ENCODE measurements around the gene MUC21. TPM values are rescaled to one million over a fixed set of nuclear protein-coding genes. Genes with fewer than 3 reads are reported as not detected.

Gene MUC21
- polyA plus RNA-seq, 4 donors = 0.01 TPM; not detected in 3

Other genes with a start within 250 kb of the MUC21 start
- gene FLOT1, start 241.0 kb upstream of the MUC21 start, polyA plus RNA-seq (ENCODE audit: insufficient read length in 4 of 4) = 100 to 1,000 TPM; 135 to 145 (median 143) TPM
- gene IER3, start 239.2 kb upstream of the MUC21 start, polyA plus RNA-seq (ENCODE audit: insufficient read length in 4 of 4) = 10 to 100 TPM; 19.5 to 27.0 (median 25.1) TPM
- gene DDR1, start 99.2 kb upstream of the MUC21 start, polyA plus RNA-seq (ENCODE audit: insufficient read length in 4 of 4) = 100 to 1,000 TPM; 164 to 211 (median 178) TPM
- 10 to 100 TPM; 41.7 to 47.1 (median 44.8) TPM for gene GTF2H4, start 75.5 kb upstream of the MUC21 start, polyA plus RNA-seq (ENCODE audit: insufficient read length in 4 of 4)
- gene VARS2, start 69.5 kb upstream of the MUC21 start, polyA plus RNA-seq (ENCODE audit: insufficient read length in 4 of 4) = 10 to 100 TPM; 30.5 to 47.1 (median 35.5) TPM
- 1 to 10 TPM; 1.0 to 1.8 (median 1.5) TPM for gene SFTA2, start 51.5 kb upstream of the MUC21 start, polyA plus RNA-seq (ENCODE audit: insufficient read length in 4 of 4)
- gene MUCL3, start 42.7 kb upstream of the MUC21 start, polyA plus RNA-seq (ENCODE audit: insufficient read length in 4 of 4) = under 1 TPM in 2 of 4 donors, not detected in 2; 0.05 to 0.06 TPM
- gene MUC22, start 26.8 kb downstream of the MUC21 start, polyA plus RNA-seq (ENCODE audit: insufficient read length in 4 of 4) = not detected
- gene C6orf15, start 128.9 kb downstream of the MUC21 start, polyA plus RNA-seq (ENCODE audit: insufficient read length in 4 of 4) = not detected
- under 1 TPM in 2 of 4 donors, not detected in 2; 0.29 to 0.59 TPM for gene PSORS1C1, start 131.1 kb downstream of the MUC21 start, polyA plus RNA-seq (ENCODE audit: insufficient read length in 4 of 4)
- gene CDSN, start 136.7 kb downstream of the MUC21 start, polyA plus RNA-seq (ENCODE audit: insufficient read length in 4 of 4) = under 1 TPM in 1 of 4 donors, not detected in 3; 0.03 TPM
- gene PSORS1C2, start 155.3 kb downstream of the MUC21 start, polyA plus RNA-seq (ENCODE audit: insufficient read length in 4 of 4) = not detected
- 10 to 100 TPM; 26.1 to 33.6 (median 29.8) TPM for gene CCHCR1, start 174.1 kb downstream of the MUC21 start, polyA plus RNA-seq (ENCODE audit: insufficient read length in 4 of 4)
- 10 to 100 TPM; 17.2 to 20.1 (median 18.1) TPM for gene TCF19, start 174.9 kb downstream of the MUC21 start, polyA plus RNA-seq (ENCODE audit: insufficient read length in 4 of 4)
- 1 to 10 TPM; 1.6 to 7.3 (median 3.0) TPM for gene POU5F1, start 187.0 kb downstream of the MUC21 start, polyA plus RNA-seq (ENCODE audit: insufficient read length in 4 of 4)

Measured in right renal pelvis (tissue), 4 donors.